HepG2 (cell line): ENCODE results near the gene NREP. TPM values are rescaled to one million over a fixed set of nuclear protein-coding genes. Genes with fewer than 3 reads are reported as not detected.
"Not testable (repeated sequence)": the region's sequence is repeated elsewhere in the genome, so short reads cannot be mapped to it uniquely, and the experiment has no call there.

Experiments
- ATAC-seq: fragments of 200-7000 bp; cut with Tn5 transposase; 3 replicates; pipeline ENCODE4 v1.9.1; 2020; ENCODE audit warnings: mild to moderate bottlenecking, moderate library complexity
- BruUV-seq: library from RNA; stranded (reverse); fragments of 400-500 nt; replicated peaks from 2 replicates; lab custom pipeline; 2021; lab: Mats Ljungman, UMichigan
- CTCF ChIA-PET: fragments of 300-600 bp; formaldehyde crosslinking; extraction: SDS; loops from one replicate; lab custom pipeline; 2021; ENCODE audit warnings: low total read pairs, inconsistent platforms, low intra/inter-chr PET ratio; lab: Yijun Ruan, JAX
- POLR2A ChIA-PET: fragments of 350-600 bp; sonication (Branson Sonifier 250); formaldehyde crosslinking; loops from one replicate; lab custom pipeline; 2020; ENCODE audit warnings: antibody characterized with exemption, inconsistent platforms; lab: Yijun Ruan, JAX
- DNase-seq: peaks from one replicate; pipeline ENCODE4 v3.0.0-alpha.2; 2015; ENCODE audit warnings: low spot score
- FAIRE-seq: peaks from 3 replicates; lab custom pipeline; 2011; peaks lifted over from hg19 to GRCh38; lab: Jason Lieb, UNC
- H2AFZ ChIP-seq: one replicate; pipeline ENCODE4 v1.6.1; 2011; ENCODE audit warnings: low read length, inconsistent platforms
- H3K27ac ChIP-seq: fragments of 300-600 bp; 3 replicates; pipeline ENCODE4 v1.8.0; 2011; ENCODE audit warnings: mixed run types, mild to moderate bottlenecking, mixed read lengths, low read length, inconsistent platforms; ENCODE audit not compliant: insufficient read depth; ENCODE audit errors: extremely low read length
- H3K27me3 ChIP-seq, 2 experiments: fragments of 200-600 bp in 1 of 2; 2 replicates in 1 of 2; 3 replicates in 1 of 2; pipeline versions ENCODE4 v1.6.0 to v1.8.0; 2011; ENCODE audit warnings: low read length in 2 of 2, mild to moderate bottlenecking in 2 of 2, moderate library complexity in 2 of 2, inconsistent platforms in 1 of 2; ENCODE audit not compliant: insufficient read depth in 2 of 2, control insufficient read depth in 1 of 2
- H3K36me3 ChIP-seq, 2 experiments: fragments of 200-600 bp in 1 of 2; replicated peaks in 1 of 2; 2 replicates in 1 of 2; 3 replicates in 1 of 2; pipeline versions ENCODE4 v1.5.1 to v1.8.0; 2011; ENCODE audit warnings: low read length in 2 of 2, inconsistent platforms in 1 of 2; ENCODE audit not compliant: insufficient read depth in 2 of 2, control insufficient read depth in 1 of 2
- H3K4me1 ChIP-seq: 2 replicates; pipeline ENCODE4 v1.5.1; 2012; ENCODE audit warnings: low read length, inconsistent platforms; ENCODE audit not compliant: insufficient read depth
- H3K4me2 ChIP-seq: 2 replicates; pipeline ENCODE4 v1.6.0; 2011; ENCODE audit warnings: low read depth, low read length, inconsistent platforms
- H3K4me3 ChIP-seq, 3 experiments: fragments of 200-600 bp in 1 of 3; sonication (generic), shearing (Covaris generic) in 1 of 3; replicated peaks in 1 of 3; 2 replicates each; pipeline ENCODE4 v1.5.1; 2011 to 2016; ENCODE audit warnings: low read length in 3 of 3, inconsistent platforms in 2 of 3, low read depth in 2 of 3, mild to moderate bottlenecking in 2 of 3, control low read depth in 1 of 3, mixed read lengths in 1 of 3; ENCODE audit not compliant: insufficient read depth in 1 of 3
- H3K79me2 ChIP-seq: one replicate; pipeline ENCODE4 v1.6.1; 2011; ENCODE audit warnings: low read length, inconsistent platforms; ENCODE audit not compliant: insufficient read depth
- H3K9ac ChIP-seq: 2 replicates; pipeline ENCODE4 v1.6.0; 2011; ENCODE audit warnings: mild to moderate bottlenecking, low read depth, low read length, inconsistent platforms; ENCODE audit not compliant: insufficient read depth
- H3K9me3 ChIP-seq: 2 replicates; pipeline ENCODE4 v1.5.1; 2012; ENCODE audit warnings: mild to moderate bottlenecking, low read length
- H4K20me1 ChIP-seq: 2 replicates; pipeline ENCODE4 v1.6.0; 2011; ENCODE audit warnings: inconsistent platforms, mild to moderate bottlenecking, low read length, moderate library complexity; ENCODE audit not compliant: insufficient read depth
- FOXA1 ChIP-seq, 2 experiments: fragments of 450-650 bp in 1 of 2; sonication (generic) in 1 of 2; formaldehyde crosslinking in 1 of 2; IDR thresholded peaks; 2 replicates each; pipeline versions ENCODE4 v1.4.0 to v1.6.1; 2016 to 2020; ENCODE audit warnings: missing genetic modification reagents in 1 of 2
- HOXA7 ChIP-seq: sonication (generic); formaldehyde crosslinking; IDR thresholded peaks from 2 replicates; pipeline ENCODE4 v1.8.1; 2022; ENCODE audit warnings: mild to moderate bottlenecking, missing genetic modification reagents, moderate library complexity
- POGZ ChIP-seq: sonication (generic); formaldehyde crosslinking; IDR thresholded peaks from 2 replicates; pipeline ENCODE4 v1.4.0; 2020; ENCODE audit warnings: mild to moderate bottlenecking, missing genetic modification reagents
- SAP130 ChIP-seq: IDR thresholded peaks from 2 replicates; pipeline ENCODE4 v1.6.1; 2016; ENCODE audit warnings: low read depth
- TEAD3 ChIP-seq: optimal IDR thresholded peaks from 2 replicates; pipeline ENCODE3; 2016; ENCODE audit warnings: borderline replicate concordance
- ZNF350 ChIP-seq: sonication (generic); formaldehyde crosslinking; IDR thresholded peaks from 2 replicates; pipeline ENCODE4 v1.4.0; 2020; ENCODE audit warnings: mild to moderate bottlenecking, low read depth, missing genetic modification reagents, borderline replicate concordance
- ZNF644 ChIP-seq: IDR thresholded peaks from 2 replicates; pipeline ENCODE4 v1.6.1; 2016; ENCODE audit warnings: low read depth
- WGBS: methylation state at CpG from one replicate; pipeline ENCODE4 v1.1.6; 2017; ENCODE audit warnings: low lambda C conversion rate; 5-methylcytosine and 5-hydroxymethylcytosine counted together
- in situ Hi-C: cut with HindIII; loops from 2 replicates; pipeline ENCODE4 v1.10.0; 2017; ENCODE audit warnings: low pct_unique_long_range_greater_than_20kb; ENCODE audit not compliant: extremely low pct_ligation_motif_present
- intact Hi-C: fragments of 100-400 bp; cut with micrococcal nuclease; formaldehyde crosslinking; loops from one replicate; pipeline ENCODE4 v1.10.0; 2022; ENCODE audit not compliant: unreplicated experiment
- polyA plus RNA-seq, 8 experiments: library from polyadenylated mRNA; depleted of rRNA in 3 of 8; stranded (reverse) in 7 of 8; unstranded in 1 of 8; fragments of >200 nt; fragmentation: Illumina TruSeq in 4 of 8; extraction: Trizol in 4 of 8; gene quantifications; 2 replicates each; pipeline versions ENCODE4 v1.2.1 to v1.2.3, GENCODE V29; 2011 to 2016; ENCODE audit warnings: low read depth in 4 of 8, missing spikeins in 1 of 8, mixed read lengths in 1 of 8; ENCODE audit not compliant: insufficient read depth in 1 of 8
- total RNA-seq, 5 experiments: library from RNA; depleted of rRNA; stranded (reverse); fragments of >200 nt; fragmentation: Illumina TruSeq; extraction: Trizol; gene quantifications; 2 replicates each; pipeline ENCODE4 v1.2.3, GENCODE V29; 2016; ENCODE audit warnings: low read depth in 1 of 5
- TF ChIP-seq, protein P1 (sequence below): IDR thresholded peaks from 2 replicates; pipeline ENCODE4 v1.4.0; 2020; ENCODE audit warnings: mild to moderate bottlenecking, missing genetic modification reagents

NREP gene
- total and polyA plus RNA-seq, 2 of the 13 experiments (the other 11 are each of a cell fraction or from before 2014, with no cell fraction given): 40.5 to 102 TPM

GRCh38 chr5:111719773-111720172, 37.2 kb downstream of the NREP start (continued):
- TF ChIP-seq, protein P1, sequence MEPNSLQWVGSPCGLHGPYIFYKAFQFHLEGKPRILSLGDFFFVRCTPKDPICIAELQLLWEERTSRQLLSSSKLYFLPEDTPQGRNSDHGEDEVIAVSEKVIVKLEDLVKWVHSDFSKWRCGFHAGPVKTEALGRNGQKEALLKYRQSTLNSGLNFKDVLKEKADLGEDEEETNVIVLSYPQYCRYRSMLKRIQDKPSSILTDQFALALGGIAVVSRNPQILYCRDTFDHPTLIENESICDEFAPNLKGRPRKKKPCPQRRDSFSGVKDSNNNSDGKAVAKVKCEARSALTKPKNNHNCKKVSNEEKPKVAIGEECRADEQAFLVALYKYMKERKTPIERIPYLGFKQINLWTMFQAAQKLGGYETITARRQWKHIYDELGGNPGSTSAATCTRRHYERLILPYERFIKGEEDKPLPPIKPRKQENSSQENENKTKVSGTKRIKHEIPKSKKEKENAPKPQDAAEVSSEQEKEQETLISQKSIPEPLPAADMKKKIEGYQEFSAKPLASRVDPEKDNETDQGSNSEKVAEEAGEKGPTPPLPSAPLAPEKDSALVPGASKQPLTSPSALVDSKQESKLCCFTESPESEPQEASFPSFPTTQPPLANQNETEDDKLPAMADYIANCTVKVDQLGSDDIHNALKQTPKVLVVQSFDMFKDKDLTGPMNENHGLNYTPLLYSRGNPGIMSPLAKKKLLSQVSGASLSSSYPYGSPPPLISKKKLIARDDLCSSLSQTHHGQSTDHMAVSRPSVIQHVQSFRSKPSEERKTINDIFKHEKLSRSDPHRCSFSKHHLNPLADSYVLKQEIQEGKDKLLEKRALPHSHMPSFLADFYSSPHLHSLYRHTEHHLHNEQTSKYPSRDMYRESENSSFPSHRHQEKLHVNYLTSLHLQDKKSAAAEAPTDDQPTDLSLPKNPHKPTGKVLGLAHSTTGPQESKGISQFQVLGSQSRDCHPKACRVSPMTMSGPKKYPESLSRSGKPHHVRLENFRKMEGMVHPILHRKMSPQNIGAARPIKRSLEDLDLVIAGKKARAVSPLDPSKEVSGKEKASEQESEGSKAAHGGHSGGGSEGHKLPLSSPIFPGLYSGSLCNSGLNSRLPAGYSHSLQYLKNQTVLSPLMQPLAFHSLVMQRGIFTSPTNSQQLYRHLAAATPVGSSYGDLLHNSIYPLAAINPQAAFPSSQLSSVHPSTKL (CRISPR knock-in tag): peak; percentile 58
- TF ChIP-seq HOXA7: no peak

DNA sequence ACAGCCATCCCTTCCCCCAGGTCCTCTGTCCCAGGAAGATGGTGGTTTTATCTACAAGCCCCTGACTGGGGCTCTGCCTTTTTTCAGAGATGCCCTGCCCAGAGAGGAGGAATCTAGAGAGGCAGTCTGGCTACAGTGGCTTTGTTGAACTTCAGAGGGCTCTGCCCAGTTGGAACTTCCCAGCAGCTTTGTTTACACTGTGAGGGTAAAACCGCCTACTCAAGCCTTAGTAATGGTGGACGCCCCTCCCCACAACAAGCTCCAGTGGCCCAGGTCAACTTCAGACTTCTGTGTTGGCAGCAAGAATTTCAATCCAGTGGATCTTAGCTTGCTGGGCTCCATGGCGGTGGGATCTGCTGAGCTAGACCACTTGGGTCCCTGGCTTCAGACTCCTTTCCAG, 40.2 kb downstream of the NREP start:
- peak overlapping the region; percentile 40 for H3K4me2 ChIP-seq
- H3K9ac ChIP-seq; intact Hi-C loops; H3K9me3 ChIP-seq; H3K79me2 ChIP-seq; BruUV-seq; H2AFZ ChIP-seq; FAIRE-seq; in situ Hi-C loops; H3K36me3 ChIP-seq; H3K27ac ChIP-seq; H4K20me1 ChIP-seq; H3K4me3 ChIP-seq; H3K27me3 ChIP-seq; CTCF ChIA-PET; TF ChIP-seq FOXA1 (IDR thresholded peaks at IDR 0.05): not testable (repeated sequence)
- H3K4me1 ChIP-seq: peaks cover 31% of the 10 kb centered on the region
- TF ChIP-seq FOXA1 (CRISPR knock-in tag; IDR thresholded peaks at IDR 0.05) (peak; percentile 62), TEAD3 (peak; percentile 25), POGZ (CRISPR knock-in tag) (0 out of 2 replicates have a peak, but pooled peaks have one; percentile 37), SAP130 (0 out of 2 replicates have a peak, but pooled peaks have one; percentile 13), ZNF644 (CRISPR knock-in tag) (peak; percentile 57; the same call in 1 of the 2 replicates), ZNF350 (CRISPR knock-in tag) (0 out of 2 replicates have a peak, but pooled peaks have one; percentile 43)
- TF ChIP-seq, protein P1 (CRISPR knock-in tag): 0 out of 2 replicates have a peak, but pooled peaks have one; percentile 12
- DNase-seq: peak; percentile 43
- peak; percentile 62 for ATAC-seq
- POLR2A ChIA-PET: interaction anchor here (1.4 kb wide), 1 partner anchor 26 kb away, joined by 8 read pairs; no protein-coding TSS in a partner anchor
- 51% methylated on average over 3 of the region's 3 CpGs for WGBS
